Cerebellar cortex (tissue), 1 donor: Measurements from ENCODE around the gene RALGPS1.

Source experiments
- DNase-seq: peaks from one replicate; pipeline ENCODE4 v3.0.0-alpha.2; 2015; ENCODE audit warnings: low spot score

The RALGPS1 gene

GRCh38 chr9:127176631-127177030, 262.0 kb downstream of the RALGPS1 start:
- DNase-seq, result no peak

DNA sequence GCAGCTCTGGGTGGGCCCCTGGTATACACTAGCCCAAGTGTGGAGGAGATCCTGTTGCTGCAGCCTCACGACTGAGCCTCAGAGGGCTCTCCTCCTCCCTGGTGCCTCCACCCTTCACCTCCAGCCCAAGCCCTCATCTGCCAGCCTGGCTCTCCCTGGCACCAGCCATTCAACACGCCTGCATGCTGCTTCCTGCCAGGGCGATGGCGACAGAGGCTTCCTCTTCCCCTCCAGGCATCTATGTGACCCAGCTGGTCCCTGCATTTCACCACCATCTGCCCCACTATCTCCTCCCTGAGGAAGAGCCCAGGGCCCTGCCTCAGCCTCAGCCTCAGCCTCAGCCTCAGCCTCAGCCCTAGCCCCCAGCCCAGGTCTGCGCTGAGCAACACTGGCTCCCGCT, 262.6 kb downstream of the RALGPS1 start:
- peak; percentile 57 for DNase-seq

- peak; percentile 54 for DNase-seq
Measured at GRCh38 chr9:127177665-127178265, 263.2 kb downstream of the RALGPS1 start.

- no peak for DNase-seq
Measured at GRCh38 chr9:127178686-127179632, 264.4 kb downstream of the RALGPS1 start.

DNA sequence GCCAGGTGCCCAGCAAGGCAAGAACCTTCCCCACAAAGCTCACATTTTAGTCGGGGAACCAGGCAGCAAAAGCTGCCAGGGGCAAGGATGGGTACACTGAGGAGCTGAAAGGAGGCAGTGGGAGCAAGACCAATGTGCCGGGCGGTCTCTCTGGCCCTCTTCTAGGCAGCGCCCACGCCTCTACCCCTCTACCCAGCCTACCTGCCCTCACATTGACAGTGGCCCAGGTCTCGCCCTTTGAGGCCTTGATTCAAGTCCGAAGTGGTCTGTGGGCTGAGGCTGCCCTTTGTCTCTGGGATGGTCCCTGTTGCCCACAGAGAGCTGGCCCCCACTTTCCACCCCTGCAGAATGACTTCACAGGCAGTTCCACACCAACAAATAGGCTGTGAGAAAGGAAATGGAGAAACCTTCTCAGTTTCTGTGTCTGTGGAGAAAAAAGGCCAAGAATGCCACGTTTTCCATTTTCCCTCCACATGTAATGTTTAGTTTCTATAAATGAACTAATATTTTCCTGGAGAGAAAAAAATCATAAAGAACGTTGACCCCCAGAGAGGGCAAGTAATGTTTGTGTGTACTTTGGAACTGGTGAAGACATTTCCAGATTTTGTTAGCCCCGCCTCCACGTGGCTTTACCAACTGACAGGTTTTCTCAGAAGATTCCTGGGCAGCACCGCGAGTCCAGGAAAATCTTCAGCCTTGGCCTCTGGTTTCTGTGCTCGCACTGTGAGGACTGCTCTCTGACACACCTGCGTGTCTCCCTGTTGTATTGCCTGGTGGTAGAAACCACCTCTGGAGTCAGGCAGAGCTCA, 265.3 kb downstream of the RALGPS1 start:
- DNase-seq, result no peak

- DNase-seq, result peak; percentile 66
Measured at GRCh38 chr9:127180457-127181314, 266.1 kb downstream of the RALGPS1 start.

DNA sequence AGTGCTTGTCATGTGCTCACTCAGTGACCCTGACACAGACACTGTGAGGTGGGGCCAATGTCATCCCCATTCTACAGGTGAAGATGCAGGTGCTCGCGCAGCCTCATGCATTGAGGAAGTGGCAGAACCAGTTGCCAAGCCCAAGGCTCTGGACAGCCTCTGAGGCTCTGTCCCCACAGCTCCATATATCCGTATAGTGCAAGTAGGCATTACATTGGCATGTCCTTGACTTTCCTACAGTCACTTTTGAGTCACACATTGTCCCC, 266.7 kb downstream of the RALGPS1 start:
- DNase-seq, result no peak

- no peak for DNase-seq
Measured at GRCh38 chr9:127181595-127182190, 267.1 kb downstream of the RALGPS1 start.

- no peak for DNase-seq
Measured at GRCh38 chr9:127182901-127183746, 268.5 kb downstream of the RALGPS1 start.

- DNase-seq, result no peak
Measured at GRCh38 chr9:127183814-127184582, 269.4 kb downstream of the RALGPS1 start.

DNA sequence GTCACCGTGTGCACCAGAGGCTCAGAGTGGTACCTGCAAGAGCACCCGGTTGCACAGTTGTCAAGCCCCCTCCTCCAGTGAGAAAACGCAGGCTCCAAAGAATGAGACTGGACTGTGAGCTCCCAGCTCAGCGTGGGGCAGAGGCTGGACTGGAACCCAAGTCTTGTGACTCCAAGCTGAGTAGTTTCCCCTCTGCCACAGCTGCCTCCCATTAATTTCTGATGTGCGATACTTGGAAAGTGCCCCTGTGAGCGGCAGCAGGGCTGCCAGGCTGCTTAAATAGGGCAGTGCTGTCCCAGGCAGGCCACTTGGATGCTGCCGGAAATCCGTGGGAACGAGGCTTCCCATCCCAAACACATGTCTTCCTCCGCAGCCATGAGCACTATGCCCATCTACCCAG, 270.1 kb downstream of the RALGPS1 start:
- no peak for DNase-seq

DNA sequence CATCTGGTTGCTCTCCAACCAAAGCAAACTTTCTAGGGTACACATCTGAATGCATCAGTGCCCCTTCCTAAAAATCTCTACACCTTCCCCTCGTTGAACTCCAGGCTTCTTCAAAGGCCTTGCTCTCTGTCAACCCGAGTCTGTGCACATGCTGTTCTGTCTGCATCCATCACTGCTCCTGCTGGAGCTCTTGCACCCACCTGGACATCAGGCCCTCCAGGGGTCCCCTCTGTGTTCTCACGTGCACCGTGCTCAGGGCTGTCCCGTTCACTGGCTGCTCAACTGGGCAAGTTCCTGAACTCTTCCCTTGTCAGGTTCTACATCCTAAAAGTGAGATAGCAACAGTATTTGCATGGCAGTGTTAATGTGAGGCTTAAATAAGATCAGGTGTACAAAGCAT, 270.6 kb downstream of the RALGPS1 start:
- no peak for DNase-seq

DNA sequence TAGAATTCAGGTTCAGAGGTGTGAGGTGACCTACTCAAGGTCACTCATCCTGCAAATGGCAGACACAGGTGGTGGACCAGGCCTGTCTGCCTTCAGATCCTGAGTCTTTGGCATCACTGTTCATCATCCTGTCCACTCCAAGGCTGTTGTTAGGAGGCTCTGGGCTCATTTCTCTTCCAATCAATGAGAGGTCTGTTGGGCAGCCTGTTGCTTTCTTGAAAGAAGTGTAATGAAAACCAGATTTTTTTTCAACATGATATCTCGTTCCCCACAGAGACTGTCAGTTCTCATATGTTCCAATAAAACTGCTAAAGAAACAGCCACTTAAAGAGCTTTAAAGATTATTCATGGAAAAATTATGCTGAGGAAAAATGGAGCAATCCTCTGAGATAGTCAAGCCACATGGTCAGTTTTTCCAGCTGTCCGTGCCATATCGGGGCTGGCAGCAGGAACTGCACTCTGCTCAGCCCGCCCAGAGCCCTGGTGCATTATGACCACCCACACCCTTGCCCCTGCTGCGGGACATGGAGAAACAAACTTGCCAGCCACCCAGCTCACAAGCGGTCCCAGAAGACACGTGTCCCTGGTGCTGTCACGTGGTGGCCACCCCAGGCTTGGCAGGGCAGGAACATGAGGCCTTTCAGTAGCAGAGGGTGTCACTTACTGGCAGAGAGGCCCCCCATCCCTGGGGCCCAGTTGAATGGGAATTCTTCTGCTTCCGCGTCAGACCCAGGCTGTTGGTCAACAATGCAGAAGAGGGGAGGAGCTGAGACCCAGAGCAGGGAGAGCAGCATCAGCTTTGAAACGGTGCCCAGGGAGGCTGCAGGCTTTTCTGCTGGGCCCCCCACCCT, 271.6 kb downstream of the RALGPS1 start:
- DNase-seq, result no peak

- no peak for DNase-seq
Measured at GRCh38 chr9:127186806-127187205, 272.2 kb downstream of the RALGPS1 start.

GRCh38 chr9:127187231-127187956, 272.8 kb downstream of the RALGPS1 start:
- DNase-seq, result no peak

DNA sequence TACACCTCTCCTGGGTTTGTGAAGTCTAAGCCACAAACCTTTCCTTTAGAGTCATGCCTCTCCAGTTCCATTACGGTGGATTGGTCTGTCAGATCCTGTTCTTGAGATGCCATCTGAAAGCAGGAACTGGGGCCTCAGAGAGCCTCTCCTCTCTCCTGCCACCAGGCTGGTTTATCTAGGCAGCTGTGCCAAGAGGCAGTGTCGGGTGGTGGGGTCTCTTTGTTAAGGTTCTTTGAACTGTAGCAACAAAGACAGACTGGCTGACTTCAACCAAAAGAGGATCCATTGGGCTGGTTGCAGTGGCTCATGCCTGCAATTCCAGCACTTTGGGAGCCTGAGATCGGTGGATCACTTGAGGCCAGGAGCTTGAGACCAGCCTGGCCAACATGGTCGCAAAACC, 273.8 kb downstream of the RALGPS1 start:
- DNase-seq, result no peak

- DNase-seq, result no peak
Measured at GRCh38 chr9:127189628-127190027, 275.0 kb downstream of the RALGPS1 start.

DNA sequence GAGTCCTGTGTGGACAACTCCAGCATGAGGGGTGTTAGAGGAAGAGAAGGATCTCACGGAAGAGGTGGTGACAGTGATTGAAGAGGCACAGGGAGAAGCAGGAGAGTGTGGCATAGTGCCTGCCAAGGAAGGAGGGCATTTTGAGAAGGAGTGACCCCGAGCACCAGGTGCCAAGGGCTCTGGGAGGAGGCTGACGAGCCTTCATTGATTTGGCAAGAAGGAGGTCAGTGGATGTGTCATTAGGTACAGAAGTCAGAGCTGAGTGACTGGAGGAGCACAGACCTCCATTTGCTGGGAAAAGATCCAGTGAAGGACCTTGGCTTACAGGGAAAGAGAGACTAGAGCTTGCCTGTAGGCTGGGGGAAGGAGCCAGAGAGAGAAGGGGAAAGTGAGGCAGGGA, 278.2 kb downstream of the RALGPS1 start:
- DNase-seq, result no peak
